Measurements from ENCODE around the gene KIF21B.

KIF21B gene

DNA sequence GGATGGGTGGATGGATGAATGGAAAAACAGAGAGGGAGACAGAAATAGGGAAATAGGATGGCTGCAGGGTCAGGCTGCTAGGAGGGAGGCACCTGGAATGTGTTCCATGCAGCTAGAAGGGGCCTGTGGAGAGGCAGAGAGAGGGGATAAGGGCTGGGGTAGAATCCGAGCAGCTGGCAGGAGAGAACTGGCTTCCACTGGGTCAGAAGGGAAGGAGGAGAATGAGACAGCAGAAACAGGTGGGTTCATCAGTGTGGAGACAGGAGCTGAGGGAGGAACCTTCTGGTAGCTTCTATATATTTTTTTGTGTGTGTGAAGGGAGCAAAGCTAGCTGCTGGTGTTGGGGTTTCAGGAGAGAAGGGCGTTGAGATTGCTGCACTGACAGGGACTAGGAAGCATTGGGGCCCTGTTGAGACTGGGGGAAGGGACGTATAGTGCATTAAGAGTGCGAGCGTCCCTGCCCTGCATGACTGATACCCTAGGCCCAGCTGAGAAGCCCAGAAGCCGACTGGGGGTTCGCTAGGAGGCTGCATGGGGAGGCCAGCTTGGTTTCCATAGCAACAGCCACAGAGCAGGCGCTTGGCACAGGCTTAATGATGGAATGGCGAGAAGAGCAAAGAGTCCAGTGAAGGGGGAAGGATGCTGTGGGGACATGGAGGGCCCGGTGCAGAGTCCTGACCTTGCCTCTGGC lies 14.8 kb upstream of the KIF21B start:
- Histone ChIP-seq H3K27ac (ENCODE audit: low read length) (no peak overlapping the region), H3K27me3 (ENCODE audit: insufficient read depth, low read length, poor library complexity) (no peaks in the 10 kb centered on the region), H3K79me2 (ENCODE audit: insufficient read depth, low read length) (no peaks in the 10 kb centered on the region), H3K9me3 (ENCODE audit: insufficient read depth, low read length, severe bottlenecking) (no peaks in the 10 kb centered on the region), H3K4me1 (ENCODE audit: insufficient read depth, low read length) (no peaks in the 10 kb centered on the region), H3K4me3 (ENCODE audit: low read depth in 1 of 2, low read length in 2 of 2) (no peak overlapping the region), H3K4me2 (ENCODE audit: insufficient read depth, low read length) (no peak overlapping the region), H3K36me3 (ENCODE audit: insufficient read depth, low read length) (no peaks in the 10 kb centered on the region), H2AFZ (ENCODE audit: low read depth, low read length) (no peak overlapping the region), H4K20me1 (ENCODE audit: insufficient read depth, low read length) (no peaks in the 10 kb centered on the region), H3K9ac (ENCODE audit: low read depth, low read length) (no peak overlapping the region)
- DNase-seq (no peak), ATAC-seq (ENCODE audit: insufficient read depth, low read depth) (no peak)
- TF ChIP-seq, protein P1, sequence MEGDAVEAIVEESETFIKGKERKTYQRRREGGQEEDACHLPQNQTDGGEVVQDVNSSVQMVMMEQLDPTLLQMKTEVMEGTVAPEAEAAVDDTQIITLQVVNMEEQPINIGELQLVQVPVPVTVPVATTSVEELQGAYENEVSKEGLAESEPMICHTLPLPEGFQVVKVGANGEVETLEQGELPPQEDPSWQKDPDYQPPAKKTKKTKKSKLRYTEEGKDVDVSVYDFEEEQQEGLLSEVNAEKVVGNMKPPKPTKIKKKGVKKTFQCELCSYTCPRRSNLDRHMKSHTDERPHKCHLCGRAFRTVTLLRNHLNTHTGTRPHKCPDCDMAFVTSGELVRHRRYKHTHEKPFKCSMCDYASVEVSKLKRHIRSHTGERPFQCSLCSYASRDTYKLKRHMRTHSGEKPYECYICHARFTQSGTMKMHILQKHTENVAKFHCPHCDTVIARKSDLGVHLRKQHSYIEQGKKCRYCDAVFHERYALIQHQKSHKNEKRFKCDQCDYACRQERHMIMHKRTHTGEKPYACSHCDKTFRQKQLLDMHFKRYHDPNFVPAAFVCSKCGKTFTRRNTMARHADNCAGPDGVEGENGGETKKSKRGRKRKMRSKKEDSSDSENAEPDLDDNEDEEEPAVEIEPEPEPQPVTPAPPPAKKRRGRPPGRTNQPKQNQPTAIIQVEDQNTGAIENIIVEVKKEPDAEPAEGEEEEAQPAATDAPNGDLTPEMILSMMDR (IDR thresholded peaks at IDR 0.05; ENCODE audit: borderline replicate concordance, extremely low read depth, low read length, poor library complexity, severe bottlenecking) = no peak
- TF ChIP-seq EZH2 (IDR thresholded peaks at IDR 0.05; ENCODE audit: borderline replicate concordance, low read depth, low read length, severe bottlenecking) = no peak

DNA sequence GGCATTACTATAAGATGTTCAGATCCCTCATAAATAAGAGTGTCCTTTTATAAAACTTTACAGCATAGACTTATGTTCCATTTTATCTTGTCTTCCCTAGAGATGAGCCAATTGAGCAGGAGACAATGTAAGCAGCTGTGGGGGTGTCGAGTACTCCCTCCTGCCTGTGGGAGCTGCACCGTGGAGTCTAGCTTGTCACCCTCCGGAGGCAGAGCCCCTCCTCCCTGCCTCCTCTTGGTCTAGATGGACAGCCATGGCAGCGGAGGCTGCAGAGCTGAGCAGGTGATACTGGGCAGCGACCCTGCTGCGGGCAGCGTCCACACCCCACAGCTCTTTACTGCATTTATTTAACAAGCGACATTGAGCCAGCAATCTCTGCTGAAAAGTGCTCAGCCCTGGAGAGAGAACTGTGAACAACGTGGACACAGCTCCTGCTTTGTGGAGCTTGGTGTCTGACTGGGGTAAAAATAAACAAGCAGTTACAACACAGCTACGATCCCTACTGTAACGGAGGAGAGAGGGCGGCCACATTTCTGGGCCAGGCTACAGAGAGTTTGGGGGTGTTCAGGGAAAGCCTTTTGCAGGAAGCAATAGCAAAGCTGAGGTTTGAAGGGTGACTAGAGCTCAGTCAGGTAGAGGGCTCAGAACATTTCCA lies 12.8 kb upstream of the KIF21B start:
- H3K27ac ChIP-seq (ENCODE audit: low read length) = no peak overlapping the region
- H3K4me3 ChIP-seq (ENCODE audit: low read depth in 1 of 2, low read length in 2 of 2) = no peak overlapping the region
- no peaks in the 10 kb centered on the region for H3K36me3 ChIP-seq (ENCODE audit: insufficient read depth, low read length)
- H2AFZ ChIP-seq (ENCODE audit: low read depth, low read length) = no peak overlapping the region
- DNase-seq (no peak), ATAC-seq (ENCODE audit: insufficient read depth, low read depth) (no peak)
- H3K79me2 ChIP-seq (ENCODE audit: insufficient read depth, low read length) = no peaks in the 10 kb centered on the region
- no peak for TF ChIP-seq EZH2 (IDR thresholded peaks at IDR 0.05; ENCODE audit: borderline replicate concordance, low read depth, low read length, severe bottlenecking)
- TF ChIP-seq, protein P1 (IDR thresholded peaks at IDR 0.05; ENCODE audit: borderline replicate concordance, extremely low read depth, low read length, poor library complexity, severe bottlenecking) = no peak
- H4K20me1 ChIP-seq (ENCODE audit: insufficient read depth, low read length) = no peaks in the 10 kb centered on the region
- H3K27me3 ChIP-seq (ENCODE audit: insufficient read depth, low read length, poor library complexity) = no peaks in the 10 kb centered on the region
- H3K4me1 ChIP-seq (ENCODE audit: insufficient read depth, low read length) = no peaks in the 10 kb centered on the region
- no peak overlapping the region for H3K9ac ChIP-seq (ENCODE audit: low read depth, low read length)
- no peak overlapping the region for H3K4me2 ChIP-seq (ENCODE audit: insufficient read depth, low read length)
- no peaks in the 10 kb centered on the region for H3K9me3 ChIP-seq (ENCODE audit: insufficient read depth, low read length, severe bottlenecking)

DNA sequence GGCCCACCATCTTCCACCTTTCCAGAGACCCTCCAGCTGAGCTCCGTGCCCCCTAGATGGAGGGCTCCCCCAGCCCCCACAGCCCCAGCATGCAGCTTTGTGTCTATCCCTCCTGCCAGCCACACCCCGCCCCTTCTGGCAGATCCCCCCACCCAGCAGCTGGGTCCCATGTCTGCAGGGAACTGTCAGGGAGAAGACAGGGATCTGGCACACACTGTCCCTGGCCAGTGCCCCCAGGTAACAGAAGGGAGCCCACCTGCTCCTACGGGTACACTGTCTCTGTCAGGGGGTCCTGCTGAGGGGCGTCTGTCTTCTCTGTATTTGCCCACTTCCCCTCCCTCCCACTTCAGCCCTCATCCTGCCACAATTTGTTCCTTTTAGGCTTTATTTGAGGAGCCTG lies 11.2 kb upstream of the KIF21B start:
- H3K9me3 ChIP-seq (ENCODE audit: insufficient read depth, low read length, severe bottlenecking) = no peaks in the 10 kb centered on the region
- no peak overlapping the region for H3K9ac ChIP-seq (ENCODE audit: low read depth, low read length)
- H4K20me1 ChIP-seq (ENCODE audit: insufficient read depth, low read length) = no peaks in the 10 kb centered on the region
- DNase-seq = no peak
- no peaks in the 10 kb centered on the region for H3K79me2 ChIP-seq (ENCODE audit: insufficient read depth, low read length)
- H3K4me3 ChIP-seq (ENCODE audit: low read depth in 1 of 2, low read length in 2 of 2) = no peak overlapping the region
- H2AFZ ChIP-seq (ENCODE audit: low read depth, low read length) = no peak overlapping the region
- no peaks in the 10 kb centered on the region for H3K27me3 ChIP-seq (ENCODE audit: insufficient read depth, low read length, poor library complexity)
- no peak for ATAC-seq (ENCODE audit: insufficient read depth, low read depth)
- no peaks in the 10 kb centered on the region for H3K36me3 ChIP-seq (ENCODE audit: insufficient read depth, low read length)
- H3K27ac ChIP-seq (ENCODE audit: low read length) = no peak overlapping the region
- H3K4me1 ChIP-seq (ENCODE audit: insufficient read depth, low read length) = no peaks in the 10 kb centered on the region
- no peak for TF ChIP-seq EZH2 (IDR thresholded peaks at IDR 0.05; ENCODE audit: borderline replicate concordance, low read depth, low read length, severe bottlenecking)
- TF ChIP-seq, protein P1 (IDR thresholded peaks at IDR 0.05; ENCODE audit: borderline replicate concordance, extremely low read depth, low read length, poor library complexity, severe bottlenecking) = no peak
- H3K4me2 ChIP-seq (ENCODE audit: insufficient read depth, low read length) = no peak overlapping the region

Data from DND-41 (cell line).